Measurements from ENCODE around the gene MTHFS.

DNA sequence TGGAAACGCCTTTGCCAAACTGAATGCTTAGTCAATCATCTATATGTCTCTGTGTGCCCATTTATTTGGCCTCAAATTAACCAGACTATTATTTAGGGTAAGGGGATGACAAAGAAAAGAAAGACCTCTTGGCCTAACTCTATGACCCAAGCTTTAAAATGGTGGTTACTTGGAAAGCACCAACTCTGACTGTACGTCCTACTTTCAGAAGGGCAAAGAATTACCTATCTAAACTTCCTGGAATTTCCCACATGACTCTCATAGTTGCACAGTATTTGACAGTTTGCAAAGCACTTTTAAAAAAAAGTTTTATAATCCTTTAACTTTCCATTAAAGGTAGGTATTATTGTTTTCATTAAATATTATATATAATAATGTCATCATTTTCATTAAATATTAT lies 6.3 kb upstream of the MTHFS start:
- TF ChIP-seq, protein P1, sequence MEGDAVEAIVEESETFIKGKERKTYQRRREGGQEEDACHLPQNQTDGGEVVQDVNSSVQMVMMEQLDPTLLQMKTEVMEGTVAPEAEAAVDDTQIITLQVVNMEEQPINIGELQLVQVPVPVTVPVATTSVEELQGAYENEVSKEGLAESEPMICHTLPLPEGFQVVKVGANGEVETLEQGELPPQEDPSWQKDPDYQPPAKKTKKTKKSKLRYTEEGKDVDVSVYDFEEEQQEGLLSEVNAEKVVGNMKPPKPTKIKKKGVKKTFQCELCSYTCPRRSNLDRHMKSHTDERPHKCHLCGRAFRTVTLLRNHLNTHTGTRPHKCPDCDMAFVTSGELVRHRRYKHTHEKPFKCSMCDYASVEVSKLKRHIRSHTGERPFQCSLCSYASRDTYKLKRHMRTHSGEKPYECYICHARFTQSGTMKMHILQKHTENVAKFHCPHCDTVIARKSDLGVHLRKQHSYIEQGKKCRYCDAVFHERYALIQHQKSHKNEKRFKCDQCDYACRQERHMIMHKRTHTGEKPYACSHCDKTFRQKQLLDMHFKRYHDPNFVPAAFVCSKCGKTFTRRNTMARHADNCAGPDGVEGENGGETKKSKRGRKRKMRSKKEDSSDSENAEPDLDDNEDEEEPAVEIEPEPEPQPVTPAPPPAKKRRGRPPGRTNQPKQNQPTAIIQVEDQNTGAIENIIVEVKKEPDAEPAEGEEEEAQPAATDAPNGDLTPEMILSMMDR (optimal IDR thresholded peaks at IDR 0.05 in 1 of 3, IDR thresholded peaks at IDR 0.05 in 1 of 3, conservative IDR thresholded peaks at IDR 0.05 in 1 of 3; ENCODE audit: extremely low read depth in 1 of 3, insufficient read depth in 2 of 3, low read length in 3 of 3) = no peak
- no peak for TF ChIP-seq EZH2 (IDR thresholded peaks at IDR 0.05; ENCODE audit: low read length)
